ENCODE results near the gene ARL5B. TPM values are rescaled to one million over a fixed set of nuclear protein-coding genes. Genes with fewer than 3 reads are reported as not detected.

Gene ARL5B
- total and polyA plus RNA-seq, 2 of the 4 experiments (the other 2 are of a cell fraction) = 5.9 to 12.0 TPM

- Histone ChIP-seq H3K27ac (ENCODE audit: insufficient read depth, low read length) (no peak overlapping the region), H3K14ac (replicated peaks; ENCODE audit: low read depth, low read length) (no peak overlapping the region), H2BK20ac (ENCODE audit: low read depth, low read length) (peak overlapping the region; percentile 30), H4K91ac (ENCODE audit: insufficient read depth, low read depth, low read length) (no peak overlapping the region), H3K4me2 (ENCODE audit: low read depth, low read length) (peak overlapping the region; percentile 85; the same call in 1 of the 2 replicates), H3K4me3 (ENCODE audit: insufficient read depth, low read depth, low read length) (no peak overlapping the region), H2BK5ac (ENCODE audit: low read depth, low read length, poor library complexity, severe bottlenecking) (peak overlapping the region; percentile 95), H3K27me3 (ENCODE audit: control insufficient read depth, insufficient read depth, low read length) (no peaks in the 10 kb centered on the region), H3K36me3 (ENCODE audit: control insufficient read depth, insufficient read depth, low read length) (peaks cover 30% of the 10 kb centered on the region), H3K23ac (ENCODE audit: low read depth, low read length) (0 out of 2 replicates have a peak overlapping the region, but pooled peaks have one; percentile 19), H4K8ac (ENCODE audit: low read depth in 2 of 2, low read length in 2 of 2) (0 out of 4 replicates have a peak overlapping the region, but pooled peaks of 1 of the 2 experiments have one; percentile 26), H3K9ac (ENCODE audit: low read depth, low read length) (no peak overlapping the region), H2AK5ac (ENCODE audit: low read depth, low read length) (no peak overlapping the region), H3K4me1 (ENCODE audit: control insufficient read depth, insufficient read depth, low read length) (peaks cover 10% of the 10 kb centered on the region), H2BK120ac (ENCODE audit: low read depth, low read length) (no peak overlapping the region), H3K4ac (ENCODE audit: low read depth, low read length) (no peak overlapping the region; the same call in 1 of the 2 replicates), H3K18ac (ENCODE audit: low read depth, low read length) (peak overlapping the region; percentile 17; the same call in 1 of the 2 replicates), H4K20me1 (ENCODE audit: insufficient read depth, low read length) (peaks cover 36% of the 10 kb centered on the region; the same call in 1 of the 2 replicates), H3K9me1 (ENCODE audit: insufficient read depth, low read length) (peaks cover 7% of the 10 kb centered on the region), H2AK9ac (replicated peaks; ENCODE audit: low read depth, low read length, poor library complexity) (no peak overlapping the region), H4K5ac (ENCODE audit: low read depth, low read length) (no peak overlapping the region), H2AFZ (replicated peaks; ENCODE audit: low read length, poor library complexity) (no peak overlapping the region), H3K9me3 (ENCODE audit: control insufficient read depth, insufficient read depth, low read length) (no peaks in the 10 kb centered on the region), H3K56ac (ENCODE audit: extremely low read depth, insufficient read depth, low read length) (no peak overlapping the region), H3K79me1 (ENCODE audit: low read depth in 1 of 2, low read length in 2 of 2) (peaks cover 34 to 60% of the 10 kb centered on the region in 2 experiments), H2BK15ac (ENCODE audit: low read depth, low read length) (0 out of 3 replicates have a peak overlapping the region, but pooled peaks have one; percentile 1)
- ChIA-PET POLR2A (ENCODE audit: unreplicated experiment) (no interaction called here), CTCF (interaction anchor here (0.5 kb wide), 1 partner anchor 9 kb away, joined by 4 read pairs; no protein-coding TSS in a partner anchor)
- in situ Hi-C loops (cut with MboI; ENCODE audit: low sequenced_read_pairs) (no loop called here), intact Hi-C loops (cut with micrococcal nuclease) (loop anchor here (2.0 kb wide), 1 partner anchor 14 kb away; no protein-coding TSS in a partner anchor), dilution Hi-C loops (cut with HindIII; ENCODE audit: low sequenced_read_pairs, unreplicated experiment) (no loop called here)
- TF ChIP-seq FOS (IDR thresholded peaks at IDR 0.05; ENCODE audit: low read depth, low read length) (no peak), CHD1 (IDR thresholded peaks at IDR 0.05; ENCODE audit: low read depth, low read length) (no peak), NFE2L2 (IDR thresholded peaks at IDR 0.05; ENCODE audit: low read depth, low read length) (no peak), MAZ (IDR thresholded peaks at IDR 0.05; ENCODE audit: borderline replicate concordance, low read depth, low read length) (no peak), SMC3 (IDR thresholded peaks at IDR 0.05; ENCODE audit: low read depth, low read length) (no peak), RAD21 (IDR thresholded peaks at IDR 0.05; ENCODE audit: low read length) (no peak), POLR2A (IDR thresholded peaks at IDR 0.05; ENCODE audit: low read depth, low read length) (no peak), CEBPB (IDR thresholded peaks at IDR 0.05; ENCODE audit: low read depth, low read length) (no peak)
- DNase-seq (peak; percentile 86), ATAC-seq (ENCODE audit: low read depth) (peak; percentile 81)
- no CpG with 5 or more reads among the region's 2 CpGs for WGBS, 2 experiments (ENCODE audit: extremely low coverage in 2 of 2, insufficient read length in 1 of 2)
- no TSS peak for BruUV-seq (replicated peaks)
Measured at GRCh38 chr10:18666810-18667209, 7.6 kb downstream of the ARL5B start.

Measured in IMR-90 (cell line).